ENCODE results near the gene MORN1.

The MORN1 gene

GRCh38 chr1:2350501-2350900 is 40.9 kb downstream of the MORN1 start:
- DNase-seq = no peak

DNA sequence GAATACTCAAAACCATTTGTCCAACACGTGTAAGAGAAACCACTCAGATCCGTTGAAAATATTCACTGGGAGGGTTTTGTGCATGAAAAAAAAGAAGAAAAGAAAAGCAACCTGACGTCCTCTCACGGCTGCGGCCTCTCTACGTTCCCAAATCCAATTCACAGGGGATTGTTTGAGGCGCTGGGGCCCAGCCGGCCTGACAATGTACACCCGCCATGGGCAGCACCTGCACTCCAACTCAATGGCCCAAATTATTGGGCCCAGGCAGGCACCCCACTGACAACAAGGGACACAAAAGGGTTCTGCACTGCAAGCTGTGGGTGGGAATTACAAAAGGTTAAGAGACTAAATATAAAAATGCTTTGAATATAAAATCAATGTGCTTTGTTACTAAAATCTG is 41.5 kb downstream of the MORN1 start:
- DNase-seq = no peak

- DNase-seq = no peak
Observed at GRCh38 chr1:2348346-2349325, 42.7 kb downstream of the MORN1 start.

GRCh38 chr1:2347896-2348295 is 43.5 kb downstream of the MORN1 start:
- DNase-seq = no peak

- DNase-seq = no peak
Observed at GRCh38 chr1:2347409-2347785, 44.0 kb downstream of the MORN1 start.

GRCh38 chr1:2346691-2347408 is 44.5 kb downstream of the MORN1 start:
- no peak for DNase-seq

- no peak for DNase-seq
Observed at GRCh38 chr1:2345297-2346075, 45.9 kb downstream of the MORN1 start.

DNA sequence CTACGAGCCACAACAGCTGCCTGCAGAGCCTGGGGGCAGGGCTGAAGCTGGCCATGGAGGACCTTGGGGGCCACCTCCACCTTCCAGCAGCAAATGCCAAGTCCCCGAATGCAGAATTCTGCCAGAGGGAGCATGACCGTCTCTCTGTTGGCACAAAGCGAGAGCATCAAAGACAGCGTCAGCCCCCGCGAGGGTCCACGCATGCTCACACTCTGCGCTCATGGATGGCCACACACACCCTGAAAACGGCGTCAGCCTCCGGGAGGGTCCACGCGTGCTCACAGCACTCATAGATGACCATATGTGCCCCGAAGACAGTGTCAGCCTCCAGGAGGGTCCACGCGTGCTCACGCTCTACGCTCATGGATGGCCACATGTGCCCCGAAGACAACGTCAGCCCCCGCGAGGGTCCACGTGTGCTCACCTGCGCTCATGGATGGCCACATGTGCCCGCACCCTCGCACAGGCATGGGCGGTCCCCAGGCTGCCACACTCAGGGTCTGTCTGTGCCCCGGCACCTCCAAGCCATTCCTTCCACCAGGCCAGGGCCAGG is 46.5 kb downstream of the MORN1 start:
- no peak for DNase-seq

DNA sequence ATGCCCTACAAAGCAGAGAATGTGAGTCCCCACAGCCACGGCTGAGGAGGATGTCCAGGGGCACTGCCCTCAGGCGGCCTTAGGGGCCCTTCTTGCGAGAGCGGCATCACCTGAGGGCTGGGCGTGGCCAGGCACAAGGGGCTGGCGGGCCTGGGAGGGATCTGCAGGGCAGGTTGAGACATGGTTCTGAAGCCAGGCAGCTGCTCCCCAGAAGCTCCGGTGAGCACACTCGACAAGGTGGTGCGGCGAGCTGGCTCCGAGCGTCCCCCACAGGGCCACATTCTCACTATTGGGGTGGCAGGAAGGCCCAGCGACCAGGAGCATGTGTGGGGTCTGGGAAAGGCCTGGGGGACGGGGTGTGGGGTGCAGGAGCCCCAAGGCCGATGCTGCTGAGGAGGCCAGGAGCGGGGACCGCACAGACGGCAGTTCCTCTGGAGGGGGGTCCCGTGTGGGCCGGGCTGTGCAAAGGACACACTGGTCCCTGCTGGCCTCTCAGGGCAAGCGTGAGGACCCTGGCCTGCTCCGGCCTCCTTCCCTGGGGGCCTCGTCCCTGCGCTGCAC is 47.2 kb downstream of the MORN1 start:
- DNase-seq = no peak

DNA sequence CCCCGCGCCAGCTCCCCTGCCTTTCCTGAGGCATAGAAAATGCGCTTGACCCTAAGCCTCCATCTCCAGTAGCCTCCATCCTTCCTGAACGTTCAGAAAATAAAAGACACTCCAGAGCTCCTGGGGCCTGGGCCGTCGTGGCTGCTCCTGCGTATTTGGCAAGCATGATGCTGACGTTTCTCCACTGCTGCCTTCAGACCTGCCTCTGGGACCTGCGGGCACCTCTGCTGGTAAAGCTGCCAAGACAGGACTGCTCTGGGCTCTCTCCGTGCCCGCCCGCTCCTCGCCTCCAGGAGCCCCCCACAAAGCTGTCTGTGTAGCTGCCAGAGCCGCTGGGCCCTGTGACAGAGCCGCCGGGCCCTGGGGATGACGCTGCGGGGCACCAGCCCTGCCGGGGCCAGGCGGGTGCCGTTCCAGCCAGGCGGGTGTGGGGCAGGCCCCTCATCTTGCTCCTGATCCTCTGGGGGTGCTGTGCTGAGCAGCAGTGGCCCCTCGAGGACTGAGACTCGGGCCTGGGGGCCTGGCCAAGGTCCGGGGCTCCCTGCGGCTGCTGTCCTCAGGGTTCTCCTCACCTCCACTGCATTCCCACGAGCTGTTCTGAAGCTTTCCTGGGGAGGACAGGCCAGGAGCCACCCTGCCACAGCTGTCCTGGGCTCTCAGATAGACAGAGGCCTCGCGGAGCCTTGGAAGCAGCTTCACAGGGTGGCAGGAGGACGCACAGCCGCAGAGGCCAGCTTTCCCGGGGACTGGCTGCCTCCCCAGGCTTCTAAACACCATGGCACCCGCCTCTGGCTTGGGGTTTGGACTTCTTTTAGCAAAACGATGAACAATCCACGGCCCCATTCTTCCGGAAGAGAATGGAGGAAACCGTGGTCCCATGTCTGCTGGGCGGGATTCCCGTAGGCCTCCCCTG is 48.1 kb downstream of the MORN1 start:
- no peak for DNase-seq

DNA sequence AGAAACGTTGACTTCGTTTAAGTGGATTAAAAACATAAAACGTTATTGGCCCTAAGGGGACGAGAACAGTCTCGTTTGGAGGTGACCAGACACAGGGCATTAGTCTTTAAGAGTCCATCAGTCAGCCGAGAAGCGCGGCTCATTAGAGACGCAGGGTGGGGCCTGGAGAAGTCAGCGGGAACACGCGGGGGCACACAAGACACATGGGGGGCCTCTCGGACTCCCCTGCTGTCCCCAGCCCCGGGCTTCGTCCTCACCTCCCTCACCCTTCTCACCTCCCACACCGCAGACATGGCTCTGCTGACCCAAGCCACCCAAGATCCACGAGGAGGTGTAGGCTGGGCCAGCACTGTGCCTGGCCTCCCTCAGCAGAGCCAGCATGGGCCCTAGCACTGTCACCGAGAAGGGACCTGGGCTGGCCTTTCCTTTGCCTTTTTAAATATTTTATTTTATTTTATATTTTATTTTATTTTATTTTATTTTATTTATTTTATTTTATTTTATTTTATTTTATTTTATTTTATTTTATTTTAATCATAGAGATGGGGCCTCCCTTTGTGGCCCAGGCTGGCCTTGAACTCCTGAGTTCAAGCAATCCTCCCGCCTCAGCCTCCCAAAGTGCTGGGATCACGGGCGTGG is 48.9 kb downstream of the MORN1 start:
- DNase-seq = no peak

DNA sequence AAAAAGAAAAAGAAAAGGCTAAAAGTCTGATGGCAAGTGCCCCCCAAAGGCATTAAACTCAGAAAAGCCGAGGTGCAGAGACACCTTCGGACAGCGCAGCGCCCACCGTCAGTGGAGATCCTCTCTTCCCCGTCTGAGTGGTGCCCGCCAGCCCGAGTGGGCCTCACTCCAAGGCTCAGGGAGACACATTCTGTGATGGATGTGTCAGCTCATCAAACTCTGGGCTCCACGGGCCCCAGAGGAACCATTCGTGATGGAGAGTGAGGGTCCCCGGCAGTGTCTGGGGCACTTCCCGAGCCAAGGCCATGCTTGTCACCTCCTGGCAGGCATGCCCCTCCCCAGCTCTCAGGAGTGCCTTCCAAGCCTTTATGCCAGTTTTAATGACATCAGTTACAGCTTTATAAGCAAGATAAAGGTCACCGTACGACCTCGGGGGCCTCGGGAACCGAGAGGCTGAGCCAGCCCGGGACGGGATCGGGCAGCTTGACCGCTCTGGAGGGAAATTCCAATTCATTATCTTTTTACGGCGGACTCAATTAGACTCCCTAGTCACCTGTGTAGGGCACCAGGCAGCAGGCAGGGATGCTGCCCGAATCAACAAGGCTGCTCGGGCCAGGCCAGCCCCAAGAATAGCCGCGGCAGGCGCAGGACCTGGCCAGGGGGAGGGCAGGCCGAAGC is 49.5 kb downstream of the MORN1 start:
- DNase-seq = no peak

GRCh38 chr1:2340918-2341254 is 50.5 kb downstream of the MORN1 start:
- no peak for DNase-seq

DNA sequence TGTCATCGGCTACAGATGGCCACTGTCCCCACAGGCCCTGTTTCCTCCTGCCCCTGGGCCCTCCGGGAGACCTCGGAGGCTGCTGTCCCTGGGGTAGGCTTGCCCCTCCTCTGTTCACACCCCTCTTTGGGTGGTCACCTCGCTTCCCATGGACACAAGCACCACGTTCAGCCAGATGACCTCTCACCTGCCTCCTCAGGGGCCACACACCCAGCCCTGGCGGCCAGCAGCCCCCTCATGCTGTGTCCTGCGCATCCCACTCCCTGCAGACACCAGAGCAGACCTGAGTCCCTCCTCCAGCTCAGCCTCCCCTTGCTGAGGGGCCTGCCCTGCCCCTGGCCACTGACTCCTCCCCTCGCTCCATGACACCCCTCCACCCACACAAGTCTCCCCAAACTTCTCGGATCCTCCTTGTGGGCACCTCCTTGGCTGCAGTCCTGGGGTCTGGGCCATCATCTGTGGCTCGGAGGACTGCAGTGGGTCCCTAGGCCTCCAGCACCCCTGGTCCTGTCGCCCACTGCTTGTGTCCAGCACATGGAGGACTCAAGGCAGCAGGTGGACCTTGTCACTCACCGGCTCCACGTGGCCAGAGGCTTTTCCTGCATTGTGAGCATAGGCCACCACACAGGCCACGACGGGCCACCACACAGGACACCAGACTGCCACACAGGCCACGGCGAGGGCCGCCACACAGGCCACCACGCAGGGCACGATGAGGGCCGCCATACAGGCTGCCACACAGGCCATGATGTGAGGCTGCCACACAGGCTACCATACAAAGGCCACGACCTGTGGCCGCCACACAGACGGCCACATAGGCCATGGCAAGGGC is 51.1 kb downstream of the MORN1 start:
- no peak for DNase-seq

DNA sequence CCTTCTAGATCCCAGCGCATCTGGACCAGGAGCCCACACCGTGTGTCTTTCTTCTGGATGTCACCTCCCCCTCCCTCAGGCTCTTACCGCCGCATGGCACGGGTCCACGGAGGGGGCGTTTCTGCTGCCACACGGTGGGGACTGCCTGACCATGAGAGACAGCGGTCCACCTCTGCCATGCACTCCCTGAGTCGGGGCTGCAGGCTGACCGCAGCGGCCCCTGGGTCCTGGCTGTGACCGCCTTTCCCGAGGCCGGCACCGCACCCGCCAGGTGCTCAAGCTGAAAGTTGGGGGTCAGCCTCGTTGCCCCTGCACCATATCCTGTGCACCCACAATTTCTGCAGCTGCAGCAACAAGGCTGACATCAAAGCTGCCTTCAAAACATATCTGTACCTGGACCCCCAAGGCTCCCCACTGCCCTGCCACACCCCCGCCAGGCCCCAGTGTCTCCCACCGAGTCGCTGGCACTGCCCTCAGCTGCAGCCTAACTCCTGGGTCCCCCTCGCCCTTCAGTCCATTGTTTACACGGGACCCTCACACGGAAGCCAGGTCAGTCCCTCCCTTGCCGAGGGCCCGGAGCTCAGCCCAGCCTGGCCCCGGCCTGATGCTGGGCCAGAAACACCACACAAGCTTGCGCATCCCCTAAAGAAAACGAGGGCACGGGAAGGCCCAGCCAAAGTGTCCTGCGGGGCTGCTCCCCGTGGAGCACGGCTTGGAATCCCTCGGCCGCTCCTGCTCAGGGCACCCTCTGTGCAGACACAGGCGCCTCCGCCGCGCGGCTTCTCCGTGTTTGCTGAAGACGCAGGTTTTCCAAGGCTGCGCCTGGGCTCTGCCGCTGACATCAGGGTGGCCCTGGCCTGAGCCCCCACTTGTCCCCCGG is 51.9 kb downstream of the MORN1 start:
- no peak for DNase-seq

GRCh38 chr1:2337501-2337900 is 53.9 kb downstream of the MORN1 start:
- no peak for DNase-seq

- DNase-seq = no peak
Observed at GRCh38 chr1:2337081-2337480, 54.3 kb downstream of the MORN1 start.

DNA sequence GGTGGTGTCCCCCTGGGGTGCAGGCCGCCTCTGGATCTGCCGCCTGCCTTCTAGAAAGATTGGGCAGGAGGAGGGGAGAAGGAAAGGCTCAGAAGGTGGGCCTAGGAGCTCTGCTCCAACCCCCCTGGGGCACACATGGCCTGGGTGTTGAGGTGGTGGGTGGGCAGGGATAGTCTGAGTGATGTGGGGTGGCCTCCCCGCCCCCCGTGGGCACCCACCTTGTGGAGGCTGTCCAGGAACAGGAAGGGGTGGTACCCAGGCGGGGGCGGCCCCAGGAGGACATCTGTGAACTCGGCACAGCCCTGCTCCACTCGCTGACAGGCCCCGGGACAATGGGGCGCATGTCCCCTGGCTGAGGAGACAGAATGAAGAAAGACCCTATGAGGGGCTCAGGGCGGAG is 54.9 kb downstream of the MORN1 start:
- no peak for DNase-seq

Data from fibroblast of skin of back (primary cell).